SHP77 (cell line): ENCODE measurements around the gene TTC23.
"Not testable (repeated sequence)": the region's sequence is repeated elsewhere in the genome, so short reads cannot be mapped to it uniquely, and the experiment has no call there.

Source experiments
- DNase-seq, 2 experiments: peaks; one replicate each; lab custom pipeline; 2025; lab: John Stamatoyannopoulos, UW

Gene TTC23

GRCh38 chr15:99250001-99250400 is 620 bp upstream of the TTC23 start:
- DNase-seq, result no peak

- no peak for DNase-seq
Measured at GRCh38 chr15:99248000-99248715, 1.2 kb downstream of the TTC23 start.

- DNase-seq, result no peak
Measured at GRCh38 chr15:99247062-99247461, 2.3 kb downstream of the TTC23 start.

- DNase-seq, result no peak
Measured at GRCh38 chr15:99244306-99244705, 5.1 kb downstream of the TTC23 start.

- no peak for DNase-seq
Measured at GRCh38 chr15:99241752-99242151, 7.6 kb downstream of the TTC23 start.

- no peak for DNase-seq
Measured at GRCh38 chr15:99239545-99240198, 9.7 kb downstream of the TTC23 start.

- no peak for DNase-seq
Measured at GRCh38 chr15:99238849-99239248, 10.5 kb downstream of the TTC23 start.

- not testable (repeated sequence) for DNase-seq
Measured at GRCh38 chr15:99234160-99234559, 15.2 kb downstream of the TTC23 start.

- DNase-seq, result no peak
Measured at GRCh38 chr15:99232740-99233139, 16.6 kb downstream of the TTC23 start.

- DNase-seq, result no peak
Measured at GRCh38 chr15:99230867-99231266, 18.5 kb downstream of the TTC23 start.

GRCh38 chr15:99228120-99228770 is 21.1 kb downstream of the TTC23 start:
- DNase-seq, result no peak

- no peak for DNase-seq
Measured at GRCh38 chr15:99226802-99227201, 22.6 kb downstream of the TTC23 start.

GRCh38 chr15:99224372-99225214 is 24.8 kb downstream of the TTC23 start:
- DNase-seq, result no peak

- peak; percentile 23 to 42 for DNase-seq
Measured at GRCh38 chr15:99213187-99213811, 36.1 kb downstream of the TTC23 start.

- no peak for DNase-seq
Measured at GRCh38 chr15:99212406-99212805, 37.0 kb downstream of the TTC23 start.

- no peak for DNase-seq
Measured at GRCh38 chr15:99211926-99212325, 37.5 kb downstream of the TTC23 start.

- no peak for DNase-seq
Measured at GRCh38 chr15:99210334-99210733, 39.0 kb downstream of the TTC23 start.

- no peak for DNase-seq
Measured at GRCh38 chr15:99209326-99209725, 40.1 kb downstream of the TTC23 start.

GRCh38 chr15:99207672-99208071 is 41.7 kb downstream of the TTC23 start:
- DNase-seq, result no peak

- no peak for DNase-seq
Measured at GRCh38 chr15:99202176-99202552, 47.2 kb downstream of the TTC23 start.

- no peak for DNase-seq
Measured at GRCh38 chr15:99201408-99202175, 47.8 kb downstream of the TTC23 start.
